GM21723 (cell line): Measurements from ENCODE around the gene TFR2.

ENCODE experiments used
- ATAC-seq: cut with Tn5 transposase; IDR thresholded peaks from one replicate; pipeline ENCODE4 v1.9.1; 2021; ENCODE audit warnings: mild to moderate bottlenecking, moderate library complexity; ENCODE audit not compliant: unreplicated experiment

The TFR2 gene

DNA sequence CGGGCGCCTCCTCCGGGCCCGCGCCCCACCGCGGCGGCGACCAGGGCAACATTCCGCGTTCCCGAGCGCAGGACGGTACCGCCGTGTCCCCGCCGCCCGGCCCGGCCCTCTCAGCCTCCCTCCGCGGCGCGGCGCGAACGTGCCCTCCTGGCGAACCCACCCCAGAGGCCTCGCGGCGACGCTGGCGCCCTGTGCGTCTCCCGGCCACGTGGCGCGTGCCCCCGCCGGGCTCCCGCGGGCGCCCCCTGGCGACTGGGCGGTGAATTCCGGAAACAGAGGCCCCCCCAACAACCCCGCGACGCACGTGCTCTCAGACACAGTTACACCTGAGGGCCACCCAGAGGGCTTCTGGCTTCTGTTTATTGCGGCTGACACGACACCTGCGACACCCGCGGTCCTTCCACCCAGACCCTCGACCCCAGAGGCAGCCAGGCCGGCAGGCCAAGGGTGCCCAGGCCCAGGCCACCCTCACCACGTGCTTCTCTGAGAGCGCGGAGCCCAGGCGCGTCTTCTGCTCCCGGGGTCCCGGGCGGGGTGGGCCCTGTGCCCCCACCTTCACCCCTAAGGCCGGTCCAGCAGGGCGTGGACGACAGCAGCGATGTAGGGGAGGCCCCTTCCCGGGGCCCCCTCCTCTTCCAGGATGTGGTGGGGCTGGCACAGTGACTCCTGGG is 67.5 kb downstream of the TFR2 start, which contains the start of gene SAP25:
TSS of gene SAP25 (minus strand) at position 210 of the 671 bp plus-strand sequence. CDS start at position 52, 158 bp downstream.
- no peak for ATAC-seq

DNA sequence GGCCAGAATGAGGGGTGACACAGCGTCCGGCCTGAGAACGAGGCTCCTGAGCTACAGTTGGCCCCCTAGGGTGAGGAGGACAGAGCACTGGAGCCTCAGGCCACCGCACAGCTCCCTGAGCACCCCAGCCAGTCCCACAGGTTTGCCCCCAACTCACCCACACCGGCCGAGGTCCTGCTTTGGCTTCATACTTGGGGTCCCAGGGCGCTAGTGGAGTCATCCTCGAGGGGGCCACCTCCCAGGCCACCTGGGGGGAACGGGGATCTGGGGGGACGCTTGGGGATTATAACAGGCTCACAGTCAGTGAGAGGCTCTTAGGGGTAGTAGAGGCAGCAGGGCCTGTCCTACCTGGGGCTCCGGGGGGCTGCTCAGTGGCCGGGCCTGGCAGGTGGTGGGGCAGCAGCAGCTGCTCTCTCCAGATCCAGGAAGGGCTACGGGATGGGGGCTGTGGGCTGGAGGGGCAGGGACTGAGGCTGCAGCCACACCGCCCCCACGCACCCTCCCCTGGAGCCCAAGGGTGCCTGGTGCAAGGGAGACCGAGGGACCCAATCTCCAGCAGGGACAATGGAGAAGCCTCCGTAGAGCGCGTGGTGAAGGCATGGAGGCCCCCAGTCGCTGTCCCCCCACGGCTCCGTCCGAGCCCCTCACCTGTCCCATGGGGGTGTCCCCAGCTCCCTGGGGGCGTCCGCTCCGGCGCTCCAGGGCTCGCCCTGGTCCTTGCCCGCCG is 68.2 kb downstream of the TFR2 start:
- ATAC-seq, result no peak

DNA sequence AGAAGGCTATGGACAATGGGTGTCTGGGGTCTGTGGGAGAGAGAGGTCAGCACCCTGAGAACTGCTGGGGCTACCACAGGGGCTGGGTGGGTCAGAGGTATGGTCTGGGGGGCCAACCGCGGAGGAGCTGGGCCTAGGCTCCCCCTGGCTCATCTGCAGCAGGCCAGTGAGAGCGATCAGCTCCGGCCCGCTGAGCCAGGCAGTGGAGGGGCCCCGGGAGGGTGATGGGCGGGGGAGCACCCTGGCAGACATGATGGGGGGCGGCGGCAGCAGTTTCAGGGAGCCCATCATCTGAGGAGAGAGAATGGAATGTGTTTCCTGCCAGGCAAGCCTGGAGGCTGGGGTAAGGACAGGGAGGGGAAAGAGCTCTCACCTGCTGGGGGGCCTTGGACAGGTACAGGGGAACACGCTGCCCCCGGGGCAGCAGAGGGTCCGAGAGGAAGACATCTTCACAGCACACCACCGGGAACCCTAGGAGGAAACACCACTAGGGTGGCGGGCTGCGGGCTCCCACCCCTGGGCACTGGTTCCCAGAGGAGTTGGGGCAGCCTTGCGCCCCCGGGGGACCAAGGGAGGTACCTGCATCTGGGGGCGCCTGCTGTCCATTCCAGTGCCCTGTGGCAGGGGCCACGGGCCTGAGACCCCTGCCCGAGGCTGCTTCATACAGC is 68.9 kb downstream of the TFR2 start:
- ATAC-seq, result no peak

DNA sequence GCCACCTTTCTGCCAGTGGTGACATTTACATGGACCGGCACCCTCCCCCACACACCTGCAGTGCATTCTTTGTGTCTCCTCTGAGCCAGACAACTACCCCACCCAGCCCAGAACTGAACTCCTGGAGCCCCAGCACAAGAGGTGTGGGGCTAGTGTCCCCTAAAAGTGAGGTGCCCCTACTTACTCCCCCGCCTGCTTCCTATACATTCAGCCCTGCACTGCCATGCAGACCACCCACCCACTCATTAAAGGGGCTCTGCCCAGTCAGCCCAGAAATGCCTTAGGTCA is 69.6 kb downstream of the TFR2 start:
- ATAC-seq, result no peak

DNA sequence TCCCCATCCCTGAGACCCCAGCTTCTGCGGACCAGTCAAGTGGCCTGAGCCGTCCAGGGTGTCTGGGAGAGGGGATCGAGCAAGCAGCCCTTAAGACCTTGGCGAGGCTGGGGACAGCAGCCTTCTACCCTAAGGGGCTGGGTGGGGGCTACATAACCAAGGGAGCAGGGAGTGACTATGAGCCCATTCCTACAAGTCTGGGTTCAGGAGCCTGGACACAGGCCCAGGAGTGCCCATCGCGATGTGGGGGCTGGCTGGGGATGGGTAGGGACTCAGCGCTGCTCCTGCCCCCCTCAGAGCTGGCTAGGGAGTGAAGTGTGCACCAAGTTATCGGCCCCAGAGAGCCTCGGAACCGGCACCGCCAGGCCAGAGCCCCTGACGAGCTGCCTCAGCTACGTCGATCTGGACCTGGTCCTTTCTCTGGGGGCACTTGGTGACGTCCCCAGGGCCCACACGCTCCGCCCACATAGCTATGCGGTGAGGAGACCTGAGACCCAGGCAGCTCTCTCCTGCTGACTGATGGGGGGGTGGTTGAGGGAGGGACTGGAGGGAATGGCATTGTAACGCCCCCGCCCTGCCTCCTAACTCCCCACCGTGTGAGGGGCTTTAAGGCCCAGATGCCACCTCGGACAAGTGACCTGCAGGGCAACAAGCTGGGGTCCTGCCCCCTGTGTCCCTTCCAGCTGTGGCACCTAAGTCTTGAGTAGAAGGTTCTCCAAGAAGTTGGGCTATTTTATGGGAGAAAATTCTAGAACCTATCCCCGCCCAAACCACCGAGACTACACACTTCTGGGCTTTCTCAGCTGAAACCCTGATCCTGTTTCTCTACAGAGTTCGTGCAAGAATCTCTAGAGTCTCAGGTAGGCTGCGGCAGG is 70.2 kb downstream of the TFR2 start:
- no peak for ATAC-seq
